ENCODE results near the gene CEACAM20.
"Not testable (repeated sequence)": the region's sequence is repeated elsewhere in the genome, so short reads cannot be mapped to it uniquely, and the experiment has no call there.

The CEACAM20 gene

DNA sequence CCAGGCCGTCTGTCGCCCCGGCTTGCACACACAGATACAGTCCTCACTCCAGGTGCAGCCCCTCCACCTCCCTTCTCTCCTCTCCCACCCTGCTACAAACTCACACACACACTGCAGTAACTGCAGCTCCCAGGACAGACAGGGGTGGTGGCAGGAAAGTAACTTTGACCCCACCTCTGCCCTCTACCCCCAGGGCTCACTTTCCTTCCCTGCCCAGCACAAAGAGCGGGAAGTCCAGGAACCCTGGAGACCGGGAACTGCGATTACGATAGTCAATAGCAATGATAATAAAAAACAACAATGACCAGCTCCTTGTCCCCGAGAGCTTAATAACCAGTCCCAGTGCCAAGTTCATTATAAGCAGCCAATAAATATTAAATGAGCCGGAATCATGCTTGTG lies at the start of gene CEACAM20:
Gene CEACAM20, minus strand, starts transcription at position 140 of the 400 bp plus-strand sequence. CDS start 166 bp downstream, outside the sequence.
- DNase-seq: no peak

DNA sequence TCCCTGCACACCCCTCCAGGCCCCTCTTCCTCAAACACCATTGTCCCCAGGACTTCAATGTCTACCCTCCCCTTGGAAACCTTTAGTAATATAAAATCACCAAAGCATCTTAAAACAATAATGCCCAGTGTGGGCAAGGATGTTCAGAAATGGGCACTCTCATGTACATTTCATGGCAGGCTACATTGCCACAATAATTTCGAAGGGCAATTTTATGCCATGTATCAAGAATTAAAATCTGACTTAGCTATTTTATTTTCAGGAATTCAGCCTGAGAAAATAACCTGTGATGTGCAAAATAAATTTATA lies 48.0 kb upstream of the CEACAM20 start:
- DNase-seq: no peak

DNA sequence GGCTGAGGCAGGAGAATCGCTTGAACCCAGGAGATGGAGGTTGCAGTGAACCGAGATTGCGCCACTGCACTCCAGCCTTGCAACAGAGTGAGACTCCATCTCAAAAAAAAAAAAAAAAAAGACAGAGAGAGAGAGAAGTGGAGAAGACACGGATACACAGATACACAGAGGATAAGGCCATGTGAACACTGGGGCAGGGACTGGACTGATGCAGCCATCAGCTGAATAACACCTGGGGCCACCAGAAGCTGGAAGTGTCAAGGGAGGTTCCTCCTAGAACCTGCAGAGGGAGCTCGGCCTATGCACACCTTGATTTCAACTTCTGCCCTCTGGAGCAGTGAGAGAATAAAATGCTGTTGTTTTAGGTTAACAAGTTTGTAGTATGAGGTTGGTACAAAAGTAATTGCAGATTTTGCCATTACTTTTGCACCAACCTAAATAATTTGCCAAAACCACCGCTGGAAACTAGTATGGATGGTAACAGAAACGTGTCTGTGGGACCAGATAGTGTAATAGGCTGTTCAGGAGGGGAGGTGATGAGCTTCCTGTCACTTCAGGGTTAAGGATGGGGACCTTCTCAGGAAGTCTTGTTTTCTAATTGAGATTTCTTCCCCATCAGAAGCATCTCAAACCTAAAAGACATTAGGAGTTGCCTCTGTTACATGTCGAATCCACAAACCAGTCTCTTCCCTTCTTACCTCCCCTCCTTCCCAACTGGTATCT lies 47.5 kb upstream of the CEACAM20 start:
- DNase-seq: no peak

DNA sequence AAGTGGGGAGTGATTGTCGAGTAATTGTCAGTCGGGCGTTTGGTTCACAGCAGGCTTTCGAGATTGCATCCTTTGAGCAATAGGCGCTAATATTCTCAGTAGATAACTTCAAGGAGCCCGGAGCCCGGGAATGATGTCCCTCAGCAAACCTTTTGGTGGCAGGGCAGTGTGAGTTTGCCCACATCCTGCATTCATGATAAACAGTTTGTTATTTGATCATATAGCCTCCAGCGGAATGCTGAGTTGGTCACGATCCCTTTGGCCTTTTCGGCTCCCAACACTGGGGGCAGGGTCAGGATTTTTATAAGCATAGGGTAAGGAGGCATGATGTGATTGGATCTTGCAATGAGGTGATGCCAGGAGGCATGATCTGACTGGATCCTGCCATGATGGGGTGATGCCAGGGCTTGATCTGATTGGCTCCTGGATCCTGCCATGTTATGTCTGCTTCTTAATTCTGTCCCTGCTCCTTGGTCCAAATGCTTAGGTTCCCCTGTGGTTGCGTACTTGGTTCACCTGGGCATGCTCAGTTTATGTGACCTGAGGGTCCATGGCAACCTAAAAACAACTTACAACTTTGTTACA lies 45.7 kb upstream of the CEACAM20 start:
- no peak for DNase-seq

DNA sequence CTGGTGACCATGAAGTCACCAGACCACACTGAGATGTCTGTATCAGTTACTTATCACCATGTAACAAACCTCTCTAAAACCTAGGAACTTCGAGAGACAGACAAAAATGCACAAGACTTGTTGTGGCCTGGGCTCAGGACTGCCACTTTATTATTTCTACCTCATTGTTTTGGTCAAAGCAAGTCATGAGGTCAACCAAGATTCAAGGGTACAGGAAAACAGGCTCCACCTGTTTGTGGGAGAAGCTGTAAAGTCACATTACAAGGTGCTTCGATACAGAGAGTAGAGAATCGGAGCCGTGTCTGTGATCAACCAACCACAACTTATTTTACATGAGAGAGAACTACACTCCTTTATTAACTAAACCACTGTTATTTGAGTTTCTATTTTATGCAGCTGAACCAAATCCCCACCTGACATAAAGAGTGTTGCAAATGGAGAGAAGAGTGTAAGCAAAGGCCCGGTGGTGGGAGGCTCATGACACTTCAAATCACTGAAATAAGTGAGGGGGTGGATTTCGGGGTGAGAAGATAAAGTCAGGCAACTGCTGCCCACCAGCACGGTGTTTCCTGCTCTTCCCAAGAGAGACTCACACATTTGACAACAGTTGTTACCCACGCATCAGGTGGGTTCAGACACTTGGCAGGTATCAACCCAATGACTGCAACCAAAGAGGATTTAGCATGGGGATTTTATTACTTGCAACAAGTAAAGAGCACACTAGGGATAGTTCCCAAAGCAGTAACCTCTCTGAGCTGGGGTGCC lies 44.9 kb upstream of the CEACAM20 start:
- no peak for DNase-seq

DNA sequence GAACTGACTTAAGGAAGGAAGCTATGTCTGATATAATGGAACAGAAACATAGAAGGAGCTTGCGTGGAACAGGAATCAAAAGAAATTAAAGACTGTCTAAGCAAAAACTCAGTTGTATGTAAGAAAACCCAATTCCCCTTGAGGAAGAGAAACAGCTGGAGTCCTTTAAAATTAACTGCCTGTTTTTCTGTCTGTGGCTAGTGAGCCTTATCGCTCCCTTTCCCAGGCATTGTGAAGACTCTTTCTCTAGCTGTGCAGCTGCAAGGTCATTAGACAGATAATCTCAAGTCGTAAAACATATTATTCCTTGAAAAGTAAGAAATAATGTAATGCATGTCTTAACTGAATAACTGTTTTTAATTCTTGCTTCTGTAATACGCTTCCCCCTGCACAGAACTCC lies 44.2 kb upstream of the CEACAM20 start:
- DNase-seq: no peak

DNA sequence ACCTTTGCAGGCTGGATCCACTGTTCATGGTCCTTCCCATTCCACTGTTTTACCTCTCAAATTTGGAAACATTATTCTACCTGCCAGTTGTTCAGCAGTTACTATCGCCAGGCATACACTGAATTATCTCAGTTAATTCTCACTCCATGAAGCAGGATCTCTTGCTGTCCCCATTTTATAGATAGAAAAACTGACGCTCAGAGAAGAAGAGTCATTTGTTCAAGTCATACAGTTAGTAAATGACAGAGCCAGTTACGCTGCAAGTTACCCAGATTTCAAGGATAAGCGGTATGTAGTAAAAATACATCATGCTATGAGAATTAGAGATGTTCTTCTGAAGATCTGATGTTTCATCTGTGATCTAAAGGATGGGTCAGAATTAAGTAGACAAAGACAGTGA lies 43.7 kb upstream of the CEACAM20 start:
- no peak for DNase-seq

DNA sequence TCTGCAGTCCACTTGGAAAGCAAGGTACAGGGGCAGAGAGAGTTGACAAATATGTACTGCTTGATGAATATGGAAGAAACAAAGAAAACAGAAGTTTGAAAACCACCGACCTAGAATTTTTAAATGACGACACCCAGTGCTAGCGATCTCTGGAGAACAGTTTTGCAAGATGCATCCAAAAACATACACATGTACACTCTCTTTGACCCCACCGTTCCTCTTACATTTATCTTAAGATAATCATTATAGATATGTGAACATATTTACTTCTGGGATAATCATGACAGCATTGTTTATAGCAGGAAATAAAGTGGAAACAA lies 43.1 kb upstream of the CEACAM20 start:
- DNase-seq: no peak

DNA sequence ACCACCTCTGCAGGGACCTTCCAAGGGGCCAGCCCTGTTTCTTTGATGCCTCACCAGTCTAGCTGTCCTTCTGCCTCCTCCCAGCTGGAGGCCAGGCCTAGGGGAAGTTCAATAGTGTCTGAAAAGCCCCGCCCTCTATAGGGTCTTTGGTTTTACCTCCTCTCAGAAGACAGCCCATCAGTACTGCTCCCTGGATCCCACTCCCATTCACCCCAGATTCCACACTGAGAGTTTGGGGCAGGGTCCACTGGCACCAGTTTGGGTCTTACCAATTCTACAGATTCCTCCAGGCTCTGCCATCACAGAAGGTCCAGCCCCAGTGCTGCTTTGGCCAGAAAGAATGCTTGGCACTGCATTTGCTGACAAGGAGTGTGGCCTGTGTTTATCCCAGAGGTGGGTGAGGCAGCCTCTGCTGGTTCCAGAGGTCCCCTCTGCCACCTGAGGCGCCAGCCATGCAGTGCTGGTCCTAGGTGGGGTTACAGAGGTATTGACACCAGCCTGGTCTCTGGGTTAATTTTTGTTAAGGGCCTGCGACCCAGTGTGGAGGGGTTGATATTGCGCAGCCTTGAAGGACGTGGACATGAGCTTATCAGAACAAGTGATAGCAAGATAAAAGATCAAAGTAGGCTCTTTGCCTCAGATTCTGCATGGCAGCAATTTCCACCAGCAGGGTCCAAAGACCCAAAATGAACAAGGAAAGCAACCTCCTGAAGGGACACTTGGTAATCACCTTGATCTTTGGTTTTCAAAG lies 42.5 kb upstream of the CEACAM20 start:
- DNase-seq: no peak

DNA sequence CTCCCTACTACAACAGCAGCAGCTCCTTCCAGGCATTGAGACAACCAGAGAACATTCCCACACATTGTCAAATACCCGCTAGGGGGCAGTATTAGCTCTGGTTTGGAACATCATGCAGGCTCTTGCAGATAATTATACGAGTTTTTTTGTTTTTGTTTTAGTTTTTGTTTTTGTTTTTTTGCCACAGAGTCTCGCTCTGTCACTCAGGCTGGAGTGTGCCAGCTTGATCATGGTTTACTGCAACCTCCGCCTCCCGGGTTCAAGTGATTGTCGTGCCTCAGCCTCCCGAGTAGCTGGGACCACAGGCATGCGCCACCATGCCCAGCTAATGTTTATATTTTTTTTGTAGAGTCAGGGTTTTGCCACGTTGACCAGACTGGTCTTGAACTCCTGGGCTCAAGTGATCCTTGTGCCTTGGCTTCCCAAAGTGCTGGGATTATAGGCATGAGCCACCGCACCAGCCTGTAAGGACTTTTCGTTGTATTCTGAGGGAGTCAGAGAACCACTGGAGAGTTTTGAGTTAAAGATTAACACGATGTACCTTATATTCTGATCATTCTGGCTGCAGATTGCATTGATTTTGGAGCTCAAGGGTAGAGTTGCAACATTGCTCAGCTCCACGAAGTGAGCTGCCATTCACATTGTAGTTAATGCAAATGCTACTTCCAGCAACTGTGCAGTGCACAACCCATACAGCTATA lies 41.7 kb upstream of the CEACAM20 start:
- DNase-seq: peak; percentile 31

DNA sequence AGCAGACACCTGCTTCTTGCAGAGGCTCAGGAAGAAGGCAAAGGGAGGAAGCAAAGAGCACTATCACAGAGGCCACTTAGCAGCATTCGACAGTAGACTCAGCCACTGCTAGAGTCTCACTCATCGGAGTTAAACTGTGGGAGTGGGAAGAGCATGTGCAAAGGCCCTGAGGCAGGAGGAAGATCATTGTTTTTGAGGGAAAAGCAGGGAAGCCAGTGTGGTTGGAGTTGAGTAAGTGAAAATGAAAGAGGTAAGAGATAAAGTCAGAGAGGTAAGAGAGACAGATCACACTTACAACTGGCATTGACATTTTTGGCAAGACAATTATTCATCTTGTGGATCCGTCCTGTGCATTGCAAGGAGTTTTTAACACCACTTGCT lies 41.1 kb upstream of the CEACAM20 start:
- no peak for DNase-seq

DNA sequence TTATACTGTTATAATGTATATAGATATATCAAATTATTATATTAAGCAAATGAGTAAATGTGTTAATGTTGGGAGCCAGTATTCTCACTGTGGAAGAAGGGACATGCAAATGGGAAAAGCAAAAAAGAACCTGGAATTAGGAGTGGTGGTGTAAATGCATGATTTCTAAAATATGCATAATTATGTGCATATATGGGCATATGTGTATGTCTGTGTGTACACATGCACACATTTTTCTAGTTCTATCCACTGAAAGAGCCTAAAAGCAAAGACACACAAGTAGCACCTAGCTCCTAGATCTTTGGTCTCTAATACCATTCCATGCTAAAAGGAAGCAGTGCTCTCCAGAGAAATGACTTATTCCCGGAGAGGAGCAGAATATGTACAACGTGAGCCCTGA lies 38.3 kb upstream of the CEACAM20 start:
- no peak for DNase-seq

DNA sequence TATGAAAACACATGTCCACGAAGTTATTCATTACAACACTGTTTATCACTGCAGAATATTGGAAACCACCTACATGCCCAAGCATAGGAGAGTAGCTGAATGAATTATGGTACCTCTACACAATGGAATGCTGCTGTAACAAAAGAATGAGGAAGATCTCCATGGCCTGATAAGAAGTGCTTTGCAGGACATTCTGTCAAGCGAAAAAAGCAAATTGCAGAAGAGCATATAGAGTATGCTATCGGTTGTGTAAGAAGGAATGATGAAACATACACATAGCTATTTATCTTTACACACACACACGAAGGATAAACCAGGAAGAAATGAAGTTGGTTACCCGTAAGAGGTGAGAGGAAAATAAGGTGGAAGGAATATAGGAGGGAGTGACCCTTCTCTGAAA lies 37.5 kb upstream of the CEACAM20 start:
- no peak for DNase-seq

DNA sequence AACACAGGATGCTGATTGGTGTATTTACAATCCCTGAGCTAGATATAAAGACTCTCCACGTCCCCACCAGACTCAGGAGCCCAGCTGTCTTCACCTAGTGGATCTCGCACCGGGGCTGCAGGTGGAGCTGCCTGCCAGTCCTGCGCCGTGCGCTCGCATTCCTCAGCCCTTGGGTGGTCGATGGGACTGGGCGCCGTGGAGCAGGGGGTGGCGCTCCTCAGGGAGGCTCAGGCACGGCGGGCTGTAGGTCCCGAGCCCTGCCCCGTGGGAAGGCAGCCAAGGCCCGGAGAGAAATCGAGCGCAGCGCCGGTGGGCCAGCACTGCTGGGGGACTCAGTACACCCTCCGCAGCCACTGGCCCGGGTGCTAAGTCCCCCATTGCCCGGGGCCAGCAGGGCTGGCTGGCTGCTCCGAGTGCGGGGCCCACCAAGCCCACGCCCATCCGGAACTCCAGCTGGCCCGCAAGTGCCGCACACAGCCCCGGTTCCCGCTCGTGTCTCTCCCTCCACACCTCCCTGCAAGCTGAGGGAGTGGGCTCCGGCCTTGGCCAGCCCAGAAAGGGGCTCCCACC lies 33.7 kb upstream of the CEACAM20 start:
- DNase-seq: not testable (repeated sequence)

DNA sequence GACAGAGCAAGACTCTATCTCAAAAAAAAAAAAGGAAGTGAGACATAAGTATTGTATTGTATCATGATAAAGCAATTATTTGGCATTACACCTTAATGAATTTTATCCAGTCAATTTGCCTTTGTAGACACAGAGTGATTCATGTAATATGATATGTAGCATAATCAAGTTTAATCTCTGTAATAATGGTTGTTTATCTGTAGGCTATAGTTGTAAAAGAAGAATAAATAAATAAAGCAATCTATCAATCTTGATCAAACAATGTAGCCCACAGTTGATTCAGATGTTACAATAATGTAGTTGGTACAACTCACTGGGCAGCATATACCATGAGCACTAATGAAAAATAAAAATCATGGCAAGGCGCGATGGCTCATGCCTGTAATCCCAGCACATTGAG lies 28.5 kb upstream of the CEACAM20 start:
- DNase-seq: no peak

DNA sequence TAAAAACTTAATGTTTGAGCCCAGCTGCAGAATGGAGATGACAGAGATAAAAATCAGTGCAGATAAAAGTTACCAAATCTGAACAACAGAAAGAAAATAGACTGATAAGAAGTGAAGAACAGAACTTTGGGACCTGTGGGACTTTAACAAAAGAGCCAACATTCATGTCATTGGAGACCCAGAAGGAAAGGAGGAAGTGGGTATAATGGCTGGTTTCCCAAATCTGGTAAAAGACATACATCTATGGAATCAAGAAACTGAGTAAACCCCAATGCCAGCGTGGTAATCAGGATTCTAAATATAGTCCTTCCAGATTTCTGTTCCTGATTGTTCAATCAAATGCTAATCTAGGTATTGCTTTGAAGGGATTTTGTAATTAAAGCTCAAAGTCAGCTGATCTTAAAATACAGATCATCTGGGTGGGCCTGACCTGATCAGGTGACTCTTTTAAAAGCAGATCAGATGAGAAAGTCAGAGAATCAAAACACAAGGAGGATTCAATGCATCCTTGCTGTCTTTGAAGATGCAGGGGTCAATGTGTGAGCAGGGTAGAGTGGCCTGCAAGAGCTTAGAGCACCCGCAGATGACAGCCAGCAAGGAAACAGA lies 25.3 kb upstream of the CEACAM20 start:
- no peak for DNase-seq

DNA sequence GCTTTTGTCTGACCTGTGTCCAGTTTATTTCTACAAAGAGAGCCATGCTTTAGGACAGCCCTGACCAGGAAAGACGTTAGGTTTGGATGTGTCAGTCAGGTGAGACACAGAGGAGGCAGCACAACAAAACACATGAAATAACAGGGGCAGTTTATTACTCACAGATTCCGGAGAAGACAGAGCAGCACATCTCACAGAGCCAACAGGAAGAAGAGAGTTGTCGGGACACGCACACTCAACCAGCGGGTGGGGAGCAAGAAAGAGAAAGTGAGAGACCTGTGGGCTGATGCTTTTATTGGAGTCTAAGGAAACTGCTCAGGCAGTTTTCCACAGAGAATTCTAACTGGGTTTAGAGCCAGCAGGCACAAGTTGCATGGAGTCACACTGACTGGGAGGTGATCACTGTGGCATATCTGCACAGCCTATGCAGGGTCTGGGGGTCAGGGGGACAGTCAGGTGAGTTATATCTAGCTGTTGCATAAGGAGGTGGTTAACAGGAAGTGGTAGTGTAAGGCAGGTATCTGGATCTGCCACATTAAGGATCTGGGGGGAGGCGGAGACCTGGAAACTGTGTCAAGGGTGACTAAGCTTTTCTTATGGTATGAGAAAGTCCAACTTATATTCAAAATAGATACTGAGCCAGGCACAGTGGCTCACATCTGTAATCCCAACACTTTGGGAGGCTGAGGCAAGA lies 24.1 kb upstream of the CEACAM20 start:
- DNase-seq: no peak

DNA sequence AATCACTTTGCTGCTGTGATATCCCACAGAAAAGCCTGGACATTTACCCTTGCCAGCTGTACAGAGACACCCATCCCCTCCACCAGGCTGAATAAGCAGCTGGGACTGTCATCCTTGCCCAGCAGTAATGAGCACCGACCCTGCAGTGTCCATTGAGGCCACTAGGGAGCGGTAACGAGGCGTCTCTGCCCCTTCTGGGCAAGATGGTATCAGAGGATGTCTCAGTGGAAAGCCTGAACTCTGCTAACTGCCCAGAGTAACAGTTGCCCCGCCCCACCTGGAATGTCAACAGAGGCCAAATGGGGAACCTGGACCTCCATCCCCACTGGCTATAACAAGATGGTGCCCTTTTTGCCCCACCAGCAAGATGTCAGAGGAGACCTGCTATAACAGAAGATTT lies 22.8 kb upstream of the CEACAM20 start:
- peak; percentile 46 for DNase-seq

DNA sequence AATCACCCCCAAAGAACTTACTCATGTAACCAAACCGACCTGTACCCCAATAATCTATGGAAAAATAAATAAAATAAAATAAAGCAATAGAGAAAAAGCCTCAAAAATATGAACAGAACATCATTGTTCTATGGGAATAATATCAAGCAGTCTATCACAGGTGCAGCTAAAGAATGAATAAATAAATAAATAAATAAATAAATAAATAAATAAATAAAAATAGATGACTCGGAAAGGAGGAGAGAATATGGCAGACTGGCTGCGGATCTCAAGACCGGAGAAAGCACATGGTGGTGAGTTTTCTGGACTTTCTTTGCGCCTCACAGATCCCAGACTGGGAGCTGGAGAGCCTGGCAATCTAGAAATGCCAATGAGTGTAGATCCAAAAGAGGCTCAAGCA lies 22.4 kb upstream of the CEACAM20 start:
- DNase-seq: no peak

DNA sequence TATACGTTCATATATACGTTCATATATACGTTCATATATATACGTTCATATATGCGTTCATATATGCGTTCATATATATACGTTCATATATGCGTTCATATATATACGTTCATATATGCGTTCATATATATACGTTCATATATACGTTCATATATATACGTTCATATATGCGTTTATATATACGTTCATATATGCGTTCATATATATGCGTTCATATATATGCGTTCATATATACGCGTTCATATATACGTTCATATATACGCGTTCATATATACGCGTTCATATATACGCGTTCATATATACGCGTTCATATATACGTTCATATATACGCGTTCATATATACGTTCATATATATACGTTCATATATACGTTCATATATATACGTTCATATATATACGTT lies 21.5 kb upstream of the CEACAM20 start:
- not testable (repeated sequence) for DNase-seq

DNA sequence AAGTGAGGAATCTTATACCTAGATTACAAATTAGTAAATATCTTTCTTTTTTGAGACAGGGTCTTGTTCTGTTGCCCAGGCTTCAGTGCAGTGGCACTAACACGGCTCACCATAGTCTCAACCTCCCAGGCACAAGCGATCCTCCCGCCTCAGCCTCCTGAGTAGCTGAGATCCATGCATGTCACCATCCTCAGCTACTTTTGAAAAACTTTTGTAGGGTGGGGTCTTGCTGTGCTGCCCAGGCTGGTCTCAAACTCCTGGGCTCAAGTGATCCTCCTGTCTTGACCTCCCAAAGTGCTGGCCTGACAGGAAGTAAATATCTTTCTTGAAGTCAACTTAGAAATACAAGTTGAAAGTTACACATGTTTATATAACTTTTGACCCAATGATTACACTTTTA lies 20.0 kb upstream of the CEACAM20 start:
- DNase-seq: no peak

DNA sequence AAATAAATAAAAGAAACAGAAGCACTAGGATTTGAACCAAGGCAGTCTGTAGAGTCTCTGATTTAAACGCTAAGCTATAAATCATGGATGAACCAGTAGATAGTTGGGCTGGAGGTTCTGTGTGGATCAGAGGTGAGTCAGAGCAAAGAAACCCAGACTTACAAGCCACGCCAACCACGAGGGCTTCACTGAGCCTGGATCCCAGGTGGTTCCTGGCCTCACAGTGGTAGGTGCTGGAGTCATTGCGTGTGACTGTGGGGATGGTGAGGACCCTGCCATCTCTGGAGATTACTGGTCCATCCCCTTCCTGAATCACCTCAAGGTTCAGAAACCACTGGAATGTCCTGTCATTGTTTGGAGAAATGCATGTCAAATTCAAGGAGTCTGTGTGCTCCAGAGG lies 19.3 kb upstream of the CEACAM20 start:
- DNase-seq: no peak

All from activated CD4-positive, CD25-positive, alpha-beta regulatory T cell treated with anti-CD3 and anti-CD28 coated beads, Interleukin-2, amount 50 U/mL, for 72 hours (primary cell).